GM10266 (cell line): ENCODE measurements around the gene PRKCE.

ENCODE experiments used
- DNase-seq: peaks from one replicate; pipeline ENCODE4 v3.0.0; 2012; ENCODE audit errors: extremely low spot score
- TF ChIP-seq, protein P1 (sequence below): IDR thresholded peaks from 2 replicates; pipeline ENCODE4 v1.5.1; 2012; ENCODE audit warnings: mild to moderate bottlenecking, low read depth; ENCODE audit not compliant: control insufficient read depth, insufficient read depth; ENCODE audit errors: missing control alignments

PRKCE gene

GRCh38 chr2:45946023-45946422, 294.5 kb downstream of the PRKCE start:
- TF ChIP-seq, protein P1, sequence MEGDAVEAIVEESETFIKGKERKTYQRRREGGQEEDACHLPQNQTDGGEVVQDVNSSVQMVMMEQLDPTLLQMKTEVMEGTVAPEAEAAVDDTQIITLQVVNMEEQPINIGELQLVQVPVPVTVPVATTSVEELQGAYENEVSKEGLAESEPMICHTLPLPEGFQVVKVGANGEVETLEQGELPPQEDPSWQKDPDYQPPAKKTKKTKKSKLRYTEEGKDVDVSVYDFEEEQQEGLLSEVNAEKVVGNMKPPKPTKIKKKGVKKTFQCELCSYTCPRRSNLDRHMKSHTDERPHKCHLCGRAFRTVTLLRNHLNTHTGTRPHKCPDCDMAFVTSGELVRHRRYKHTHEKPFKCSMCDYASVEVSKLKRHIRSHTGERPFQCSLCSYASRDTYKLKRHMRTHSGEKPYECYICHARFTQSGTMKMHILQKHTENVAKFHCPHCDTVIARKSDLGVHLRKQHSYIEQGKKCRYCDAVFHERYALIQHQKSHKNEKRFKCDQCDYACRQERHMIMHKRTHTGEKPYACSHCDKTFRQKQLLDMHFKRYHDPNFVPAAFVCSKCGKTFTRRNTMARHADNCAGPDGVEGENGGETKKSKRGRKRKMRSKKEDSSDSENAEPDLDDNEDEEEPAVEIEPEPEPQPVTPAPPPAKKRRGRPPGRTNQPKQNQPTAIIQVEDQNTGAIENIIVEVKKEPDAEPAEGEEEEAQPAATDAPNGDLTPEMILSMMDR, result no peak
- DNase-seq, result no peak

DNA sequence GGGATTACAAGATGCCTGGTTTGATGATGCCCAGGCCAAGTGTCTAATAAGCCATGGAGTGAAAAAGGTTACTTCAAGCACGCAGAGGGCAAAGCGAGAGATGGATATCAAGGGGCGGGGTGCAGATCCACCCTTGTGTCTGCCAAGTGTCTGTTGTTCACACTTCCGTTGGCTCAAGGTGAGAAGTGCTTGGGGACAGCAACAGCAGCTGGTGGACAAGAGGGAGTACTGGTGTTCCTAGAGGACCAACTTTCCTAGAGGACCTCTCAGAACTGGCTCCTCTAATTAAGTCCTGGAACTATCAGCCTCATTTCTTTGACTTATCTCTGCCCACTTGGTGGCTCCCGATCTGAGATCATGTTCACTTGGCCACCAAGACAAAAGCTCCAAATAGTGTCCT, 299.1 kb downstream of the PRKCE start:
- no peak for DNase-seq
- TF ChIP-seq, protein P1, result no peak

- DNase-seq, result no peak
- TF ChIP-seq, protein P1, result no peak
Measured at GRCh38 chr2:45951025-45951727, 299.7 kb downstream of the PRKCE start.

- TF ChIP-seq, protein P1, result no peak
- no peak for DNase-seq
Measured at GRCh38 chr2:45952591-45952990, 301.1 kb downstream of the PRKCE start.

GRCh38 chr2:45953376-45954027, 302.0 kb downstream of the PRKCE start:
- TF ChIP-seq, protein P1, result no peak
- DNase-seq, result no peak

- TF ChIP-seq, protein P1, result no peak
- DNase-seq, result no peak
Measured at GRCh38 chr2:45954233-45954850, 302.9 kb downstream of the PRKCE start.
